Smooth muscle cell (in vitro differentiated cells): ENCODE results near the gene CMTM2. TPM values are rescaled to one million over a fixed set of nuclear protein-coding genes. Genes with fewer than 3 reads are reported as not detected.

Experiments
- DNase-seq: peaks from one replicate; lab custom pipeline; 2025; ENCODE audit not compliant: unreplicated experiment; lab: John Stamatoyannopoulos, UW
- H2AFZ ChIP-seq: fragments of 200-600 bp; sonication (generic); 2 replicates; pipeline ENCODE4 v1.6.0; 2016; ENCODE audit warnings: antibody characterized with exemption, low read depth, mild to moderate bottlenecking
- H3F3A ChIP-seq: fragments of 200-600 bp; sonication (generic); 2 replicates; pipeline ENCODE4 v1.6.0; 2017; ENCODE audit warnings: antibody characterized with exemption, low read depth
- H3K27ac ChIP-seq: fragments of 200-600 bp; sonication (generic); 2 replicates; pipeline ENCODE4 v1.5.1; 2016; ENCODE audit warnings: low read depth, mild to moderate bottlenecking
- H3K27me3 ChIP-seq: fragments of 200-600 bp; sonication (generic); 2 replicates; pipeline ENCODE4 v1.6.1; 2016; ENCODE audit warnings: low read depth, mild to moderate bottlenecking
- H3K36me3 ChIP-seq: fragments of 200-600 bp; sonication (generic); 2 replicates; pipeline ENCODE4 v1.5.1; 2016; ENCODE audit warnings: low read depth
- H3K4me1 ChIP-seq: fragments of 200-600 bp; sonication (generic); 2 replicates; pipeline ENCODE4 v1.5.1; 2016; ENCODE audit warnings: low read depth
- H3K4me2 ChIP-seq: fragments of 200-600 bp; sonication (generic); 2 replicates; pipeline ENCODE4 v1.6.0; 2016; ENCODE audit warnings: mild to moderate bottlenecking
- H3K4me3 ChIP-seq: fragments of 200-600 bp; sonication (generic); 2 replicates; pipeline ENCODE4 v1.5.1; 2016; ENCODE audit warnings: mild to moderate bottlenecking
- H3K79me2 ChIP-seq: fragments of 200-600 bp; sonication (generic); 2 replicates; pipeline ENCODE4 v1.6.0; 2016; ENCODE audit warnings: low read depth, mild to moderate bottlenecking
- H3K9ac ChIP-seq: fragments of 200-600 bp; sonication (generic); 2 replicates; pipeline ENCODE4 v1.6.0; 2016; ENCODE audit warnings: low read depth
- H3K9me3 ChIP-seq: fragments of 200-600 bp; sonication (generic); replicated peaks from 2 replicates; pipeline ENCODE4 v1.5.1; 2016; ENCODE audit warnings: low read depth
- H4K20me1 ChIP-seq: fragments of 200-600 bp; sonication (generic); 2 replicates; pipeline ENCODE4 v1.6.0; 2016; ENCODE audit warnings: low read depth
- CTCF ChIP-seq: fragments of 200-600 bp; sonication (generic); IDR thresholded peaks from 2 replicates; pipeline ENCODE4 v1.5.1; 2017; ENCODE audit warnings: borderline replicate concordance, mild to moderate bottlenecking, antibody characterized with exemption; ENCODE audit not compliant: insufficient read depth, poor library complexity, severe bottlenecking
- WGBS: methylation state at CpG from one replicate; pipeline ENCODE4 v1.1.7; 2016; ENCODE audit warnings: low lambda C conversion rate; 5-methylcytosine and 5-hydroxymethylcytosine counted together
- polyA plus RNA-seq: library from polyadenylated mRNA; unstranded; fragments of >200 nt; fragmentation: Nextera tagmentation; extraction: Ambion mirVana; gene quantifications from 2 replicates; pipeline ENCODE4 v1.2.1, GENCODE V29; 2016
- small RNA-seq: library from RNA; depleted of rRNA; stranded (forward); fragments of <200 nt; gene quantifications from one replicate; pipeline ENCODE3, GENCODE V24; 2014
- total RNA-seq: library from RNA; depleted of rRNA; stranded (reverse); fragments of >200 nt; gene quantifications from 2 replicates; pipeline ENCODE4 v1.2.3, GENCODE V29; 2014

Gene CMTM2
- total and polyA plus RNA-seq, 2 experiments from 2014 or later = not detected

- Histone ChIP-seq H3K4me2 (no peak overlapping the region), H3K4me1 (no peaks in the 10 kb centered on the region), H3K79me2 (no peaks in the 10 kb centered on the region), H4K20me1 (peaks cover 11% of the 10 kb centered on the region), H3K9me3 (no peaks in the 10 kb centered on the region), H3K9ac (no peak overlapping the region), H3F3A (no peaks in the 10 kb centered on the region), H3K4me3 (no peak overlapping the region), H3K27me3 (no peaks in the 10 kb centered on the region), H2AFZ (no peak overlapping the region), H3K36me3 (no peaks in the 10 kb centered on the region), H3K27ac (no peak overlapping the region)
- DNase-seq = no peak
- no peak for TF ChIP-seq CTCF
- WGBS = 86% methylated on average over 6 of the region's 6 CpGs
Observed at GRCh38 chr16:66635406-66635805, 56.1 kb downstream of the CMTM2 start.

GRCh38 chr16:66636199-66636598, 56.9 kb downstream of the CMTM2 start:
- no peak overlapping the region for H3K27ac ChIP-seq
- DNase-seq = no peak
- H3K27me3 ChIP-seq = no peaks in the 10 kb centered on the region
- H3K79me2 ChIP-seq = no peaks in the 10 kb centered on the region
- 95% methylated on average over 5 of the region's 5 CpGs for WGBS
- peaks cover 11% of the 10 kb centered on the region for H4K20me1 ChIP-seq
- no peaks in the 10 kb centered on the region for H3K9me3 ChIP-seq
- TF ChIP-seq CTCF = no peak
- H3K36me3 ChIP-seq = no peaks in the 10 kb centered on the region
- no peak overlapping the region for H2AFZ ChIP-seq
- no peak overlapping the region for H3K9ac ChIP-seq
- no peaks in the 10 kb centered on the region for H3F3A ChIP-seq
- no peak overlapping the region for H3K4me2 ChIP-seq
- H3K4me3 ChIP-seq = no peak overlapping the region
- no peaks in the 10 kb centered on the region for H3K4me1 ChIP-seq

DNA sequence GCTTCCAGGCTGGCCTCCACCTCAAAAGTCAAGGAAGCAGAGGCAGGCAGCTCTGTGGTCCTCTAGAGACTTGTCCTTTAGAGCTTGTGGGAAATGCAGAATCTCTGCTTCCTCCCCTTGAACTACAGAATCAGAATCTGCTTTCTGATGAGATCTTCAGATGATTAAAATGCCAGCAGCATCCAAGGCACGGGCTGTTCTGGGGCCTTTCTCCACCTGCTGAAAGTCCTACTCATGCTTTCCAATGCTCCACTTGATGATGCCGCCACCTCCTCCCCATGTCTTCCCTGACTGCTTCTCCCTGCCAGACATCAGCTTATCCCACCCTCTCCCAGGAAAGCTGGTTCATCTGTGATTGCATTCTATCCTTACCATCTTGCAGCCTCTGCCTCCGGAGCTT, 58.5 kb downstream of the CMTM2 start:
- Histone ChIP-seq H3K36me3 (no peaks in the 10 kb centered on the region), H3K4me3 (no peak overlapping the region), H3K27ac (no peak overlapping the region), H3K9ac (no peak overlapping the region), H3K4me1 (no peaks in the 10 kb centered on the region), H3K4me2 (no peak overlapping the region), H3K9me3 (no peaks in the 10 kb centered on the region), H3F3A (no peaks in the 10 kb centered on the region), H4K20me1 (peaks cover 11% of the 10 kb centered on the region), H2AFZ (no peak overlapping the region), H3K27me3 (no peaks in the 10 kb centered on the region), H3K79me2 (no peaks in the 10 kb centered on the region)
- no peak for DNase-seq
- no peak for TF ChIP-seq CTCF
- 90% methylated on average over 3 of the region's 3 CpGs for WGBS

Small RNA genes lying within 50 kb of the gene (small RNA-seq; reads per million reads assigned to genes)
- not detected for gene CKLF-CMTM1

Other genes with a start within 250 kb of the CMTM2 start
- not detected in 2 replicates for gene CDH5, start 212.8 kb upstream of the CMTM2 start, total RNA-seq
- gene CDH5, start 212.8 kb upstream of the CMTM2 start, polyA plus RNA-seq = not detected in 2 replicates
- gene BEAN1, start 152.2 kb upstream of the CMTM2 start, total RNA-seq = 0.81 and 0.94 TPM in 2 replicates
- gene BEAN1, start 152.2 kb upstream of the CMTM2 start, polyA plus RNA-seq = 2.2 and 4.9 TPM in 2 replicates
- gene TK2, start 29.3 kb upstream of the CMTM2 start, total RNA-seq = 9.7 and 10.8 TPM in 2 replicates
- 6.4 and 7.3 TPM in 2 replicates for gene TK2, start 29.3 kb upstream of the CMTM2 start, polyA plus RNA-seq
- gene CKLF, start 26.9 kb upstream of the CMTM2 start, total RNA-seq = 49.4 and 78.1 TPM in 2 replicates
- 61.5 and 68.4 TPM in 2 replicates for gene CKLF, start 26.9 kb upstream of the CMTM2 start, polyA plus RNA-seq
- 0.27 and 2.6 TPM in 2 replicates for gene CMTM1, start 13.0 kb upstream of the CMTM2 start, total RNA-seq
- gene CMTM1, start 13.0 kb upstream of the CMTM2 start, polyA plus RNA-seq = 2.5 and 2.6 TPM in 2 replicates
- 21.8 and 36.6 TPM in 2 replicates for gene CMTM3, start 25.2 kb downstream of the CMTM2 start, total RNA-seq
- gene CMTM3, start 25.2 kb downstream of the CMTM2 start, polyA plus RNA-seq = 57.3 and 57.8 TPM in 2 replicates
- 25.2 and 27.0 TPM in 2 replicates for gene CMTM4, start 117.3 kb downstream of the CMTM2 start, total RNA-seq
- 7.2 and 9.2 TPM in 2 replicates for gene CMTM4, start 117.3 kb downstream of the CMTM2 start, polyA plus RNA-seq
- gene DYNC1LI2, start 172.1 kb downstream of the CMTM2 start, total RNA-seq = 74.1 and 101 TPM in 2 replicates
- 90.8 and 134 TPM in 2 replicates for gene DYNC1LI2, start 172.1 kb downstream of the CMTM2 start, polyA plus RNA-seq
- not detected in 2 replicates for gene TERB1, start 222.1 kb downstream of the CMTM2 start, total RNA-seq
- gene TERB1, start 222.1 kb downstream of the CMTM2 start, polyA plus RNA-seq = not detected in 2 replicates